ENCODE results near the gene SLC29A4.
"Not testable (repeated sequence)": the region's sequence is repeated elsewhere in the genome, so short reads cannot be mapped to it uniquely, and the experiment has no call there.

The SLC29A4 gene

GRCh38 chr7:5274985-5275431 is 7.7 kb upstream of the SLC29A4 start:
- DNase-seq (ENCODE audit: low spot score) = not testable (repeated sequence)

DNA sequence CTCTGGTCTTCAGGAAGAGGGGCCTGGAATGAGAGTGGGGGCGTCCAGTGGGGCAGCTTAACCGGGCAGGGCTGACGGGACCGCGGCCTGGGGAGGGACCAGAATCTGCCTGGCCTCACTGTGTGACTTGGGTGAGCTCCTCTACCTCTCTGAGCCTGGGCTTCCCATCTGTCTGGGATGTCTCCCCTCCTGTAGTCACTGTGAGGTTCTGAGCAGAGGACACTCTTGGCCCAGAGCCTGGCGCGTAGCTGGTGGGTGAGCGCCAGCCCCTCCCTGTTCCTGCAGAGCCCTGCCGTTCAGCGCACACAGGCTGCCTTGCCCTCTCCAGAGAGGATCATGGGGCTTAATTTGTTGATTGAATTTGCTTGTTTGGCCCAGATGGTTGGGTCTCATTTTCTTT is 7.2 kb upstream of the SLC29A4 start:
- not testable (repeated sequence) for DNase-seq (ENCODE audit: low spot score)

DNA sequence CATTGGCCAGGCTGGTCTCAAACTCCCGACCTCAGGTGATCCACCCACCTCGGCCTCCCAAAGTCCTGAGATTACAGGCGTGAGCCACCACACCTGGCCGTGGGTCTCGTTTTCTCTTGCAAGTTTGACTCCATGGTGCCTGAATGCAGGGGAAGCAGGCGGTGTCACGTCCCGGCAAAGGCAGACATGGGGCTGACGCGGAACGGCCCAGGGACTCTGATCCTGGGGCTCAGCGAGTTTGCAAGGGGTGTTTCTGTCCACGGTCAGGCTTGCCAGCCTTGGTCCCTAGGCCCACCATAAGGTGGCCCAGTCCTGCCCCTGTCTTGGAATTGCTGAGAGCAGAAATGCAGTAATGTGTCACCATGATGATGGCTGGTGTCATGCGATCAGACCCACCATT is 6.6 kb upstream of the SLC29A4 start:
- DNase-seq (ENCODE audit: low spot score) = not testable (repeated sequence)

- DNase-seq (ENCODE audit: low spot score) = no peak
These were observed 6.1 kb upstream of the SLC29A4 start for GRCh38 chr7:5276611-5277010.

- DNase-seq (ENCODE audit: low spot score) = no peak
These were observed 4.0 kb upstream of the SLC29A4 start for GRCh38 chr7:5278766-5279165.

- no peak for DNase-seq (ENCODE audit: low spot score)
These were observed 3.0 kb upstream of the SLC29A4 start for GRCh38 chr7:5279734-5280133.

DNA sequence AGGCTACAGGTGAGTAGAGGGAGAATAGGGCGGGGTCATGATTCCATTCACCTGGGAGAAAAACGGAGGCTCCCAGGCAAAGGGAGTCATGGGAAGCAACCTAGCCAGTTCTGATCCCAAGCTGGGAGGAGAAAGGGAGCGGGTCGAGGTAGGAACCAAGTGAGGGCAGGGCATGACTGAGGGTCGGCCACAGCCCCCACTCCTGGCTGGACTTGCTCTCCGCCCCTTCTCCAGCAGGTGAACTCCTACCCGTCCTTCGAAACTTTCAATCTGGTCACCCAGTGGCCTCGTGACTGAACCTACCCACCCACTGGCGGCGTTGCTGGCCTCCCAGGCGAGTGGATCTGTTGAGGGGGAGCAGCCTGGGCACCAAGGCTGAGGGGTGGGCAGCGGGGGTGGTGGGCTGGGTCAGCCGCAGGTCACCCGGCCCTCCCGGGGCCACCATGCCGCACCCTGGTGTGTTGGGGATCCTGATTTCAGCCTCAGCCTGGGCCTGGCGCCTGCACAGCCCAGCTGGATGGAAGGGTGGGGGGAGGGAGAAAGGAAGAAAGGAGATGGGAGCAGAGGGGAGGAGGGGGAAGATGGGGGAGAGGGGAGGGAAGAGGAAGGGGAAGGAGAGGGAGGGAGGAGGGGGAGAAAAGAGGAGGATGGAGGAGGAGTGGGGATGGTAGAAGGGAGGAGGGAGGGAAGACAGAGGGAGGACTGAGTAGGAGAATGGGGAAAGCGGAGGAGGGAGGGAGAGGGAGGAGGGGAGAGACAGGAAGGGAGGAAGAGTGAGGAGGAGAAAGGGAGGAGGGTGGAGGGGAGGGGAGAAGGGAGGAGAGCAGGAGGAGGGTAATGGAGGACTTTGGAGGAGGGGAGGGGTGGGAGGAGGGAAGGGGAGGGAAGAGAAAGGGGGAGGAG is 894 bp upstream of the SLC29A4 start:
- DNase-seq (ENCODE audit: low spot score) = not testable (repeated sequence)

- DNase-seq (ENCODE audit: low spot score) = no peak
These were observed 919 bp downstream of the SLC29A4 start for GRCh38 chr7:5283421-5284303.

GRCh38 chr7:5284304-5285281 is 1.9 kb downstream of the SLC29A4 start:
- no peak for DNase-seq (ENCODE audit: low spot score)

GRCh38 chr7:5286933-5287332 is 4.2 kb downstream of the SLC29A4 start:
- no peak for DNase-seq (ENCODE audit: low spot score)

GRCh38 chr7:5287373-5287772 is 4.6 kb downstream of the SLC29A4 start:
- not testable (repeated sequence) for DNase-seq (ENCODE audit: low spot score)

- DNase-seq (ENCODE audit: low spot score) = no peak
These were observed 5.1 kb downstream of the SLC29A4 start for GRCh38 chr7:5287802-5288201.

GRCh38 chr7:5288560-5288959 is 5.8 kb downstream of the SLC29A4 start:
- DNase-seq (ENCODE audit: low spot score) = not testable (repeated sequence)

- no peak for DNase-seq (ENCODE audit: low spot score)
These were observed 6.6 kb downstream of the SLC29A4 start for GRCh38 chr7:5289355-5289754.

GRCh38 chr7:5291301-5291700 is 8.6 kb downstream of the SLC29A4 start:
- no peak for DNase-seq (ENCODE audit: low spot score)

- DNase-seq (ENCODE audit: low spot score) = not testable (repeated sequence)
These were observed 9.1 kb downstream of the SLC29A4 start for GRCh38 chr7:5291711-5292335.

- no peak for DNase-seq (ENCODE audit: low spot score)
These were observed 11.6 kb downstream of the SLC29A4 start for GRCh38 chr7:5294169-5294987.

DNA sequence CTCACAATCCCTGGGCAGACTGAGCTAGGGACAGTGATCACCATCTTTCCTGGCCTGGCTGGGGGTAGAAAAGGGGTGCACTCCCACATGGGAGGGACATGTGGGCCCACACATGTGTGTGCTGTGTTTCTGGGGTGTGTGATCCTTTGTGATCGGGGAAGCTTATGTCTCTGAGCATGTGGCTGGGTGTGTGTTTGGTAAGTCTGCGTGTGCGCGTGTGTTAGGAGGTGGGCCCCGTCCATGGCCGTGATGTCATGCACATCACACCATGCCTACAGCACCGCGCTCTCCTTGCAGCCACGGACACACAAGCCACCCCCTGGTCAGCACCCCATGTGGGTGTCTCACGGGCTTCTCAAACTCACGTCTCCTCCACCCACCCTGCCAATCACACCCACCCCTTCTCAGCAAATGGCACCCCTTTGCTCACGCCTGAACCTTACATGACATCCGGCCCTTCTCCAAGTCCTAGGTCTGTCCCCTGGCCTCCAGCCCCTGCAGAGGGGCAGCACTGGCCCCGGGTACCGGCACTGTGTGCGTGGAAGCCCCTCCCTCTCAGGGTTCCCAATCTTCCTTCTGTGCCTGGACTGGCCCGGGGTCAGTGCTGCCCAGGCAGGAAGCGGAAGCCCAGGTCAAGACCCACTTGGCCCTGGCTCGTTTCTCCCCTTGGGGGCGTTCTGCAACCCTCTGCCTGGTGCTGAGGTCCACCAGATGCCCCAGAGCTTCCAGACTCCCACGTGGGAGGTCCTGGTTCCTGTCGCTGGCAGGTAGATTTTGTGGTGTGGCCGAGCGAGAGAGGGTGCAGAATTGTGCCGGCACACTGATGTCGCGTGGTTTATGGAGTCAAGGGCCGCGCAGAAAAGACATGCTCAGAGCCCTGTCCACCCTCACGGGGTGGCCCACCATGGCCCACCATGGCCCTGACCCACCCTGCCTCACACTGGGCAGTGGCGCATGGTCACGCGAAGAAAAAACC is 12.6 kb downstream of the SLC29A4 start:
- DNase-seq (ENCODE audit: low spot score) = no peak

DNA sequence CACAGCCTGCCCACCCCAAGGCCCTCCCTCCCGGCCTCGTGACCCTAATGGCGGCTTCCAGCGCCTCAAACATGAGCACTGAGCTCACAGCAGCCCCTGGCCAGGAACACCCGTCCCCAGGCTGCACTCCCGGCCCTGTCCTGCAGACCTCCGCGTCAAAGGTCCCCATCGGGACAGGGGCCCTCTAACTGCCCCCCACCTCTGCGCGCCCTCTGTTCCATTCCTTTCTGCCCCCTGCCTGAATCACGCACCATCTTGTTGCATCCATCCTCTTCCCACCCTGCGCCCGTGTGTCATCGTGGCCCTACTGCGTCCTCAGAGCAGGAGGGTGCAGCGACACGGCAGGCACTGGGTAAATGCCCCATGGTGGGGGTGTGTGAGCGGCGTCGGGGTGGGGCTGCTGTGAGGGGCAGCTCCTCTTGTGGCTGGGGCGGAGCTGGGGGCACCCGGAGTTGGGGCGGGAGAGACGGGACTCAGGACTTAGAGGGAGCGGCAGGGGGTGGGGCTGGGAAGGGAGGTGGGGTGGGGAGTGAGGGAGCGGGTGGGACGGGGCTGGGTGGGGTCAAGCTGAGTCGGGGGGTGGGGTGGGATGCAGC is 13.4 kb downstream of the SLC29A4 start:
- no peak for DNase-seq (ENCODE audit: low spot score)

Data from LoVo (cell line).